ENCODE results near the gene EGLN1. TPM values are rescaled to one million over a fixed set of nuclear protein-coding genes. Genes with fewer than 3 reads are reported as not detected.

The EGLN1 gene
- total and polyA plus RNA-seq, 10 of the 15 experiments (the other 5 are each of a cell fraction or from before 2014, with no cell fraction given) = 2.4 to 46.6 (median 8.7) TPM

- ChIA-PET POLR2A (no interaction called here), SMC1A (ENCODE audit: uncharacterized antibody, unreplicated experiment) (no interaction called here), CTCF (no interaction called here), RAD21 (ENCODE audit: unreplicated experiment) (no interaction called here)
- no peak overlapping the region for H3K4me2 ChIP-seq (ENCODE audit: control insufficient read depth, insufficient read depth)
- H3K4me3 ChIP-seq = no peak overlapping the region
- FAIRE-seq (no peak), ATAC-seq (no peak), DNase-seq (ENCODE audit: low read depth, low spot score) (no peak)
- H4K20me1 ChIP-seq (ENCODE audit: control insufficient read depth, insufficient read depth) = no peaks in the 10 kb centered on the region
- BruUV-seq (replicated peaks) = no TSS peak
- intact Hi-C loops (cut with micrococcal nuclease; ENCODE audit: unreplicated experiment) = no loop called here
- H3K27me3 ChIP-seq (replicated peaks in 1 of 2; ENCODE audit: control insufficient read depth in 2 of 2, insufficient read depth in 2 of 2, low read length in 1 of 2) = no peaks in the 10 kb centered on the region
- H2AFZ ChIP-seq (ENCODE audit: control insufficient read depth, low read depth, low read length) = no peak overlapping the region
- TF ChIP-seq BMI1 (IDR thresholded peaks at IDR 0.05; ENCODE audit: borderline replicate concordance) = no peak
- TF ChIP-seq TBL1XR1 (IDR thresholded peaks at IDR 0.05; ENCODE audit: low read depth, low read length) = no peak
- TF ChIP-seq NRF1 (conservative IDR thresholded peaks at IDR 0.05; ENCODE audit: low read depth, low read length) = no peak
- no peak for TF ChIP-seq FOXM1 (IDR thresholded peaks at IDR 0.05; ENCODE audit: low read depth, low read length)
- TF ChIP-seq PAX5 (IDR thresholded peaks at IDR 0.05; ENCODE audit: borderline replicate concordance, low read depth, low read length) = no peak
- TF ChIP-seq ATF3 (IDR thresholded peaks at IDR 0.05; ENCODE audit: borderline replicate concordance, extremely low read depth, low read depth, low read length) = no peak
- TF ChIP-seq TARDBP (IDR thresholded peaks at IDR 0.05; ENCODE audit: borderline replicate concordance) = no peak
- no peaks in the 10 kb centered on the region for H3K79me2 ChIP-seq (ENCODE audit: control insufficient read depth, insufficient read depth, low read length)
- no peaks in the 10 kb centered on the region for H3K4me1 ChIP-seq (ENCODE audit: control insufficient read depth, insufficient read depth, low read length)
- in situ Hi-C loops (cut with MboI) = no loop called here
- H3K9me3 ChIP-seq (replicated peaks; ENCODE audit: control insufficient read depth, insufficient read depth, low read length) = no peaks in the 10 kb centered on the region; the same call in 2 of the 3 replicates
- no peaks in the 10 kb centered on the region for H3K36me3 ChIP-seq (ENCODE audit: control insufficient read depth in 2 of 2, insufficient read depth in 2 of 2, low read length in 1 of 2)
- H3K27ac ChIP-seq (ENCODE audit: control insufficient read depth, insufficient read depth) = no peak overlapping the region
- H3K9ac ChIP-seq (ENCODE audit: control insufficient read depth, insufficient read depth, low read length) = no peak overlapping the region
These were observed 20.6 kb upstream of the EGLN1 start for GRCh38 chr1:231442735-231443134.

- ChIA-PET CTCF (interaction anchor here (1.0 kb wide), 1 partner anchor 94 kb away, joined by 4 read pairs; no protein-coding TSS in a partner anchor), POLR2A (no interaction called here), SMC1A (ENCODE audit: uncharacterized antibody, unreplicated experiment) (interaction anchor here (0.6 kb wide), 1 partner anchor 87 kb away, joined by 3 read pairs; no protein-coding TSS in a partner anchor), RAD21 (ENCODE audit: unreplicated experiment) (no interaction called here)
- intact Hi-C loops (cut with micrococcal nuclease; ENCODE audit: unreplicated experiment) (no loop called here), in situ Hi-C loops (cut with MboI) (no loop called here)
- no peaks in the 10 kb centered on the region for H3K79me2 ChIP-seq (ENCODE audit: control insufficient read depth, insufficient read depth, low read length)
- H3K36me3 ChIP-seq (ENCODE audit: control insufficient read depth in 2 of 2, insufficient read depth in 2 of 2, low read length in 1 of 2) = no peaks in the 10 kb centered on the region
- WGBS (ENCODE audit: insufficient coverage, insufficient replicate concordance, low lambda C conversion rate, missing lambda C conversion rate) = 54% methylated on average over 2 of the region's 2 CpGs
- no peak for DNase-seq (ENCODE audit: low read depth, low spot score)
- no peak for FAIRE-seq
- H3K9ac ChIP-seq (ENCODE audit: control insufficient read depth, insufficient read depth, low read length) = no peak overlapping the region
- BruUV-seq (replicated peaks) = no TSS peak
- no peak overlapping the region for H3K4me2 ChIP-seq (ENCODE audit: control insufficient read depth, insufficient read depth)
- no peak overlapping the region for H3K27ac ChIP-seq (ENCODE audit: control insufficient read depth, insufficient read depth)
- no peaks in the 10 kb centered on the region; the same call in 2 of the 3 replicates for H3K9me3 ChIP-seq (replicated peaks; ENCODE audit: control insufficient read depth, insufficient read depth, low read length)
- H3K4me3 ChIP-seq = no peak overlapping the region
- H2AFZ ChIP-seq (ENCODE audit: control insufficient read depth, low read depth, low read length) = no peak overlapping the region
- ATAC-seq = no peak
- no peaks in the 10 kb centered on the region for H4K20me1 ChIP-seq (ENCODE audit: control insufficient read depth, insufficient read depth)
- no peaks in the 10 kb centered on the region for H3K27me3 ChIP-seq (replicated peaks in 1 of 2; ENCODE audit: control insufficient read depth in 2 of 2, insufficient read depth in 2 of 2, low read length in 1 of 2)
- no peaks in the 10 kb centered on the region for H3K4me1 ChIP-seq (ENCODE audit: control insufficient read depth, insufficient read depth, low read length)
- no peak for TF ChIP-seq MXI1 (IDR thresholded peaks at IDR 0.05; ENCODE audit: low read depth, low read length)
- TF ChIP-seq CTCF (IDR thresholded peaks at IDR 0.05 in 2 of 3, conservative IDR thresholded peaks at IDR 0.05 in 1 of 3; ENCODE audit: control insufficient read depth in 2 of 3, extremely low read depth in 1 of 3, insufficient read depth in 1 of 3, low read depth in 3 of 3, low read length in 3 of 3) = no peak
- TF ChIP-seq ZNF384 (IDR thresholded peaks at IDR 0.05; ENCODE audit: borderline replicate concordance, low read depth, low read length) = no peak
- TF ChIP-seq SIX5 (IDR thresholded peaks at IDR 0.05; ENCODE audit: low read depth, low read length, severe bottlenecking) = no peak
- no peak for TF ChIP-seq CBX3 (IDR thresholded peaks at IDR 0.05; ENCODE audit: borderline replicate concordance, low read depth)
- no peak for TF ChIP-seq STAT1 (conservative IDR thresholded peaks at IDR 0.05)
- no peak for TF ChIP-seq PAX5 (IDR thresholded peaks at IDR 0.05; ENCODE audit: borderline replicate concordance, low read depth, low read length)
- no peak for TF ChIP-seq ATF2 (IDR thresholded peaks at IDR 0.05; ENCODE audit: low read length)
- TF ChIP-seq ATF3 (IDR thresholded peaks at IDR 0.05; ENCODE audit: borderline replicate concordance, extremely low read depth, low read depth, low read length) = no peak
- TF ChIP-seq BCL11A (IDR thresholded peaks at IDR 0.05; ENCODE audit: low read depth, low read length) = no peak
These were observed 10.9 kb upstream of the EGLN1 start for GRCh38 chr1:231432996-231433395.

Measured in GM12878 (cell line).